Fibroblast of pulmonary artery (primary cell): ENCODE measurements around the gene TIMM44.

ENCODE experiments used
- DNase-seq: peaks from one replicate; pipeline ENCODE4 v3.0.0-alpha.2; 2010; ENCODE audit warnings: low read depth
- H3K4me3 ChIP-seq: replicated peaks from 2 replicates; pipeline ENCODE4 v1.5.1; 2011; ENCODE audit warnings: low read depth, mild to moderate bottlenecking, control low read depth, low read length, moderate library complexity
- TF ChIP-seq, protein P1 (sequence below): IDR thresholded peaks from 2 replicates; pipeline ENCODE4 v1.5.1; 2011; ENCODE audit warnings: mild to moderate bottlenecking, control low read depth, low read length, inconsistent platforms; ENCODE audit errors: missing control alignments

Gene TIMM44, protein sequence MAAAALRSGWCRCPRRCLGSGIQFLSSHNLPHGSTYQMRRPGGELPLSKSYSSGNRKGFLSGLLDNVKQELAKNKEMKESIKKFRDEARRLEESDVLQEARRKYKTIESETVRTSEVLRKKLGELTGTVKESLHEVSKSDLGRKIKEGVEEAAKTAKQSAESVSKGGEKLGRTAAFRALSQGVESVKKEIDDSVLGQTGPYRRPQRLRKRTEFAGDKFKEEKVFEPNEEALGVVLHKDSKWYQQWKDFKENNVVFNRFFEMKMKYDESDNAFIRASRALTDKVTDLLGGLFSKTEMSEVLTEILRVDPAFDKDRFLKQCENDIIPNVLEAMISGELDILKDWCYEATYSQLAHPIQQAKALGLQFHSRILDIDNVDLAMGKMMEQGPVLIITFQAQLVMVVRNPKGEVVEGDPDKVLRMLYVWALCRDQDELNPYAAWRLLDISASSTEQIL

DNA sequence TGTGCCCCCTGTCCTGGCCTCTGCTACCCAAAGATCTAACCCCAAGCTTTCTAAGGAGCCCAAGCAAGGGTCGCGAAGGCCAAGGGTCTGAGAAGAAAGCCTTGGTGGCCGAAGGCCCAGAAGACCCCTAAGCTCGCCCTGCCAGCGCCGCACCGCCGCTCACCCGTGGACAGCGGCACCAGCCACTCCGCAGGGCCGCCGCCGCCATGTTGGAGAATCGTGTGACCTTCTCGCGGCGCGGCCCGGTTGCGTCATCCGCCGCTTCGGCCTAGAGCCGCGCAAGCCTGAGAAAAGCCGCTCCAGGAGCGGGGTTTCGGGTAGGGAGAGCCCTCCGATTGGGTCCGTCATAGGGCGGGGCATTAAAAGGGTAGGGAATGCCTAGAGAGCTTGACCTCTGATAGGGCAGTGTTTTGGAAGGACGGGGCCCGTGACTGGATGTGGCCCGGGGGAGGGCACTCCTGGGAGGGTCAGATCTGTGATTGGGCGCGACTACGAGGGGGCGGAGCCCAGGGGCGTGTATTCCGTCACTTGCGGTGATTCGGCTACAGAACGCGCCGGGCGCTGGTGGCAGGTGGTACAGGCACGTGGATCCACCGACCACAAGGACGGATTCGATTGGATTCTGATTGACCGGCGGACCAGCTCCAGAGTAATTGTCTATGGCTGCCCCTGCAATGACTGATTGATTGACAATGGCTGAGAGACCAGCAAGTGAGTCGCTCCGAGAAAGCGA lies at the start of gene TIMM44:
TIMM44 (minus strand) TSS at position 223 of the 733 bp plus-strand sequence; CDS start at position 208, 15 bp downstream.
- H3K4me3 ChIP-seq: peak within 1 kb of the TSS; percentile 96
- TF ChIP-seq, protein P1, sequence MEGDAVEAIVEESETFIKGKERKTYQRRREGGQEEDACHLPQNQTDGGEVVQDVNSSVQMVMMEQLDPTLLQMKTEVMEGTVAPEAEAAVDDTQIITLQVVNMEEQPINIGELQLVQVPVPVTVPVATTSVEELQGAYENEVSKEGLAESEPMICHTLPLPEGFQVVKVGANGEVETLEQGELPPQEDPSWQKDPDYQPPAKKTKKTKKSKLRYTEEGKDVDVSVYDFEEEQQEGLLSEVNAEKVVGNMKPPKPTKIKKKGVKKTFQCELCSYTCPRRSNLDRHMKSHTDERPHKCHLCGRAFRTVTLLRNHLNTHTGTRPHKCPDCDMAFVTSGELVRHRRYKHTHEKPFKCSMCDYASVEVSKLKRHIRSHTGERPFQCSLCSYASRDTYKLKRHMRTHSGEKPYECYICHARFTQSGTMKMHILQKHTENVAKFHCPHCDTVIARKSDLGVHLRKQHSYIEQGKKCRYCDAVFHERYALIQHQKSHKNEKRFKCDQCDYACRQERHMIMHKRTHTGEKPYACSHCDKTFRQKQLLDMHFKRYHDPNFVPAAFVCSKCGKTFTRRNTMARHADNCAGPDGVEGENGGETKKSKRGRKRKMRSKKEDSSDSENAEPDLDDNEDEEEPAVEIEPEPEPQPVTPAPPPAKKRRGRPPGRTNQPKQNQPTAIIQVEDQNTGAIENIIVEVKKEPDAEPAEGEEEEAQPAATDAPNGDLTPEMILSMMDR: no peak
- peak; percentile 100 for DNase-seq

GRCh38 chr19:7992575-7992974 lies 49.1 kb upstream of the TIMM44 start:
- TF ChIP-seq, protein P1: no peak

DNA sequence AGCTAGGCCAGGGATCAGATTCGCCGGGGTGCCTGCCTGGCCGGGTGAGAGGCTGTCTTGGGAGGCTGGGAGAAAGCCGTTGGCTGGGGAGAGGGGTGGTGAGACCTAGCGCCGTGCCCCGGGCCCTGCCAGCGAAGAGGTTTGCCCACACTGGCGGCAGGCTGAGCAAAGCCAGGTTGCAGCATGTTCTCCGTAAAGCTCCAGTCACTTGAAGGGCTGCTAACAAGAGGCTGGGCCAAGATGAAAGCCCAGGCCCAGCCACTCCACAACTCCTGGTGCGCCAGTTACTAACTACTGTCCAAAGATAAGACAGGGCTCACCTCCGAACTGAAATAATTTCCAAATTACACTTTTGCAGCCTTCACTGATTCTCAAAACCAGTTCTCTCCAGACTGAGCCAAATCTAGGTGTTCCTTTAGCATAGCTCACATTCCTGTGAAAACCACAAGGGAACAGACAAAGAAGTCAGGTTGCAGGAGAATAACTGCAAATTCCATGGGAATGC lies 45.7 kb upstream of the TIMM44 start:
- TF ChIP-seq, protein P1: no peak
- no peak overlapping the region for H3K4me3 ChIP-seq
- peak; percentile 23 for DNase-seq

More at GRCh38 chr19:7992575-7992974, 49.1 kb upstream of the TIMM44 start:
- H3K4me3 ChIP-seq: no peak overlapping the region
- DNase-seq: no peak

GRCh38 chr19:7988307-7988706 lies 44.8 kb upstream of the TIMM44 start:
- TF ChIP-seq, protein P1: no peak
- no peak for DNase-seq
- H3K4me3 ChIP-seq: no peak overlapping the region

GRCh38 chr19:7987114-7987768 lies 43.8 kb upstream of the TIMM44 start:
- DNase-seq: no peak
- TF ChIP-seq, protein P1: no peak

DNA sequence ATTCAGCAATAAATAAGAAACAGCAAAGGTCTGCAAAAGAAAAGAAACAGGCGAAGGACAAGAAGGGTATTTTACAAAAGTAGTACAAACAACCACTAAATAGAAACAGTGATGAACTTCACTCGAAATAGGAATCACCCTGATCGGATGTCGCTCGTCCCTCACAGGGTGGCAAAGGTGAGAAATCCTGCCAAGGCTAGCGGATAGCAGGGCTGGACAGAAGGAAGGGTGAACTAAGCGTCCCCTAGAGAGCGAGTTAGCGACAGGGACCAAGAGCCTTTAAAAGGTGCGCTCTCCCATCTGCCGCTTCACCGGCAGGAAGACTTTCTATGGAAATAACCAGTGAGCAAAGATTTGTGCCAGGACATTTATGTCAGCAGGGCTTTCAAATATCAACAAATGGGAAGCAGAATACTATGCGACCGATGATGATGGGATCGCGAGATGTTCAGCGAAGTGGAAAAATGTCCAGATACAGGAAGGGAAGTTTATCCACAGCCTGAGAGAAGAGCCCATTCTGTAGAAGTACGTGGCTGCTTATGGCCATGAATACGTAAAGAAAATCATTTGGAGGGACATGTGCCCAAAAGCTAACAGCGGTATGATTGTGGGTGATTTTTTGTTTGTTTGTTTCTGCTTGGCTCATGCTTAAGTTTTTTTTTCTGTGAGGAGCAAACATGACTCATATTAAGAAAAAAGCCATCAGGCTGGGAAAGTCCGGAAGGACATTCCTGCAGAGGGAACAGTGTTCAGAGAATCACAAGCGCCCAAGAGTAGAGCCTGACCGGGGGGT lies 43.1 kb upstream of the TIMM44 start:
- TF ChIP-seq, protein P1: no peak
- DNase-seq: peak; percentile 68

More at GRCh38 chr19:7987114-7987768, 43.8 kb upstream of the TIMM44 start:
- H3K4me3 ChIP-seq: no peak overlapping the region

More for the DNA sequence above, 43.1 kb upstream of the TIMM44 start:
- H3K4me3 ChIP-seq: no peak overlapping the region
